HepG2 (cell line): ENCODE measurements around the gene GAS5. TPM values are rescaled to one million over a fixed set of nuclear protein-coding genes. Genes with fewer than 3 reads are reported as not detected.

ENCODE experiments used
- ATAC-seq: fragments of 200-7000 bp; cut with Tn5 transposase; 3 replicates; pipeline ENCODE4 v1.9.1; 2020; ENCODE audit warnings: mild to moderate bottlenecking, moderate library complexity
- BruUV-seq: library from RNA; stranded (reverse); fragments of 400-500 nt; replicated peaks from 2 replicates; lab custom pipeline; 2021; lab: Mats Ljungman, UMichigan
- CTCF ChIA-PET: fragments of 300-600 bp; formaldehyde crosslinking; extraction: SDS; loops from one replicate; lab custom pipeline; 2021; ENCODE audit warnings: low total read pairs, inconsistent platforms, low intra/inter-chr PET ratio; lab: Yijun Ruan, JAX
- POLR2A ChIA-PET: fragments of 350-600 bp; sonication (Branson Sonifier 250); formaldehyde crosslinking; loops from one replicate; lab custom pipeline; 2020; ENCODE audit warnings: antibody characterized with exemption, inconsistent platforms; lab: Yijun Ruan, JAX
- DNase-seq: peaks from one replicate; pipeline ENCODE4 v3.0.0-alpha.2; 2015; ENCODE audit warnings: low spot score
- FAIRE-seq: peaks from 3 replicates; lab custom pipeline; 2011; peaks lifted over from hg19 to GRCh38; lab: Jason Lieb, UNC
- H2AFZ ChIP-seq: one replicate; pipeline ENCODE4 v1.6.1; 2011; ENCODE audit warnings: low read length, inconsistent platforms
- H3K27ac ChIP-seq: fragments of 300-600 bp; 3 replicates; pipeline ENCODE4 v1.8.0; 2011; ENCODE audit warnings: mixed run types, mild to moderate bottlenecking, mixed read lengths, low read length, inconsistent platforms; ENCODE audit not compliant: insufficient read depth; ENCODE audit errors: extremely low read length
- H3K27me3 ChIP-seq, 2 experiments: fragments of 200-600 bp in 1 of 2; 2 replicates in 1 of 2; 3 replicates in 1 of 2; pipeline versions ENCODE4 v1.6.0 to v1.8.0; 2011; ENCODE audit warnings: low read length in 2 of 2, mild to moderate bottlenecking in 2 of 2, moderate library complexity in 2 of 2, inconsistent platforms in 1 of 2; ENCODE audit not compliant: insufficient read depth in 2 of 2, control insufficient read depth in 1 of 2
- H3K36me3 ChIP-seq, 2 experiments: fragments of 200-600 bp in 1 of 2; replicated peaks in 1 of 2; 2 replicates in 1 of 2; 3 replicates in 1 of 2; pipeline versions ENCODE4 v1.5.1 to v1.8.0; 2011; ENCODE audit warnings: low read length in 2 of 2, inconsistent platforms in 1 of 2; ENCODE audit not compliant: insufficient read depth in 2 of 2, control insufficient read depth in 1 of 2
- H3K4me1 ChIP-seq: 2 replicates; pipeline ENCODE4 v1.5.1; 2012; ENCODE audit warnings: low read length, inconsistent platforms; ENCODE audit not compliant: insufficient read depth
- H3K4me2 ChIP-seq: 2 replicates; pipeline ENCODE4 v1.6.0; 2011; ENCODE audit warnings: low read depth, low read length, inconsistent platforms
- H3K4me3 ChIP-seq, 3 experiments: fragments of 200-600 bp in 1 of 3; sonication (generic), shearing (Covaris generic) in 1 of 3; replicated peaks in 1 of 3; 2 replicates each; pipeline ENCODE4 v1.5.1; 2011 to 2016; ENCODE audit warnings: low read length in 3 of 3, inconsistent platforms in 2 of 3, low read depth in 2 of 3, mild to moderate bottlenecking in 2 of 3, control low read depth in 1 of 3, mixed read lengths in 1 of 3; ENCODE audit not compliant: insufficient read depth in 1 of 3
- H3K79me2 ChIP-seq: one replicate; pipeline ENCODE4 v1.6.1; 2011; ENCODE audit warnings: low read length, inconsistent platforms; ENCODE audit not compliant: insufficient read depth
- H3K9ac ChIP-seq: 2 replicates; pipeline ENCODE4 v1.6.0; 2011; ENCODE audit warnings: mild to moderate bottlenecking, low read depth, low read length, inconsistent platforms; ENCODE audit not compliant: insufficient read depth
- H3K9me3 ChIP-seq: 2 replicates; pipeline ENCODE4 v1.5.1; 2012; ENCODE audit warnings: mild to moderate bottlenecking, low read length
- H4K20me1 ChIP-seq: 2 replicates; pipeline ENCODE4 v1.6.0; 2011; ENCODE audit warnings: inconsistent platforms, mild to moderate bottlenecking, low read length, moderate library complexity; ENCODE audit not compliant: insufficient read depth
- FOXO4 ChIP-seq: sonication (generic); formaldehyde crosslinking; conservative IDR thresholded peaks from 2 replicates; pipeline ENCODE4 v1.8.1; 2023; ENCODE audit warnings: missing genetic modification reagents
- GFI1 ChIP-seq: sonication (generic); formaldehyde crosslinking; IDR thresholded peaks from 2 replicates; pipeline ENCODE4 v1.5.0; 2020; ENCODE audit warnings: missing genetic modification reagents, mild to moderate bottlenecking, borderline replicate concordance
- KAT2B ChIP-seq: fragments of 150-350 bp; IDR thresholded peaks from 2 replicates; pipeline ENCODE4 v1.6.1; 2014; ENCODE audit warnings: low read depth, low read length, borderline replicate concordance
- RFX3 ChIP-seq: IDR thresholded peaks from 2 replicates; pipeline ENCODE4 v1.6.1; 2016; ENCODE audit warnings: missing biosample characterization, missing genetic modification reagents
- THAP7 ChIP-seq: sonication (generic); formaldehyde crosslinking; IDR thresholded peaks from 2 replicates; pipeline ENCODE4 v1.8.1; 2023; ENCODE audit warnings: mild to moderate bottlenecking, missing genetic modification reagents
- TOE1 ChIP-seq: sonication (generic); formaldehyde crosslinking; IDR thresholded peaks from 2 replicates; pipeline ENCODE4 v1.4.0; 2020; ENCODE audit warnings: mild to moderate bottlenecking, missing genetic modification reagents
- ZBTB49 ChIP-seq: sonication (generic); formaldehyde crosslinking; IDR thresholded peaks from 2 replicates; pipeline ENCODE4 v1.4.0; 2020; ENCODE audit warnings: missing genetic modification reagents, borderline replicate concordance
- ZNF260 ChIP-seq: sonication (generic); formaldehyde crosslinking; IDR thresholded peaks from 2 replicates; pipeline ENCODE4 v1.4.0; 2020; ENCODE audit warnings: missing genetic modification reagents, low read depth, mild to moderate bottlenecking, borderline replicate concordance
- ZNF317 ChIP-seq: sonication (generic); formaldehyde crosslinking; IDR thresholded peaks from 2 replicates; pipeline ENCODE4 v1.5.0; 2020; ENCODE audit warnings: mild to moderate bottlenecking, missing genetic modification reagents
- ZNF703 ChIP-seq: sonication (generic); formaldehyde crosslinking; IDR thresholded peaks from 2 replicates; pipeline ENCODE4 v1.5.1; 2020; ENCODE audit warnings: missing genetic modification reagents, mild to moderate bottlenecking, moderate library complexity, borderline replicate concordance
- WGBS: methylation state at CpG from one replicate; pipeline ENCODE4 v1.1.6; 2017; ENCODE audit warnings: low lambda C conversion rate; 5-methylcytosine and 5-hydroxymethylcytosine counted together
- in situ Hi-C: cut with HindIII; loops from 2 replicates; pipeline ENCODE4 v1.10.0; 2017; ENCODE audit warnings: low pct_unique_long_range_greater_than_20kb; ENCODE audit not compliant: extremely low pct_ligation_motif_present
- intact Hi-C: fragments of 100-400 bp; cut with micrococcal nuclease; formaldehyde crosslinking; loops from one replicate; pipeline ENCODE4 v1.10.0; 2022; ENCODE audit not compliant: unreplicated experiment
- polyA plus RNA-seq, 8 experiments: library from polyadenylated mRNA; depleted of rRNA in 3 of 8; stranded (reverse) in 7 of 8; unstranded in 1 of 8; fragments of >200 nt; fragmentation: Illumina TruSeq in 4 of 8; extraction: Trizol in 4 of 8; gene quantifications; 2 replicates each; pipeline versions ENCODE4 v1.2.1 to v1.2.3, GENCODE V29; 2011 to 2016; ENCODE audit warnings: low read depth in 4 of 8, missing spikeins in 1 of 8, mixed read lengths in 1 of 8; ENCODE audit not compliant: insufficient read depth in 1 of 8
- total RNA-seq, 5 experiments: library from RNA; depleted of rRNA; stranded (reverse); fragments of >200 nt; fragmentation: Illumina TruSeq; extraction: Trizol; gene quantifications; 2 replicates each; pipeline ENCODE4 v1.2.3, GENCODE V29; 2016; ENCODE audit warnings: low read depth in 1 of 5

Gene GAS5
- total and polyA plus RNA-seq, 2 of the 13 experiments (the other 11 are each of a cell fraction or from before 2014, with no cell fraction given), result 352 to 738 TPM

GRCh38 chr1:173900427-173900826 lies 32.6 kb upstream of the GAS5 start:
- H3K4me2 ChIP-seq, result no peak overlapping the region
- BruUV-seq, result no TSS peak
- no peak for ATAC-seq
- H3K4me3 ChIP-seq, result no peak overlapping the region
- H4K20me1 ChIP-seq, result no peaks in the 10 kb centered on the region
- H3K27me3 ChIP-seq, result no peaks in the 10 kb centered on the region
- no peak for TF ChIP-seq GFI1 (CRISPR knock-in tag)
- TF ChIP-seq ZBTB49 (CRISPR knock-in tag), result no peak
- TF ChIP-seq RFX3 (CRISPR knock-in tag), result no peak
- TF ChIP-seq THAP7, result no peak
- no peak for TF ChIP-seq ZNF703 (CRISPR knock-in tag)
- TF ChIP-seq KAT2B, result no peak
- TF ChIP-seq ZNF260 (CRISPR knock-in tag), result no peak
- TF ChIP-seq ZNF317, result no peak
- TF ChIP-seq FOXO4, result no peak
- no peak for TF ChIP-seq TOE1 (CRISPR knock-in tag)
- 95% methylated on average over 2 of the region's 2 CpGs for WGBS
- no peak for FAIRE-seq
- H2AFZ ChIP-seq, result no peak overlapping the region
- H3K9me3 ChIP-seq, result no peaks in the 10 kb centered on the region
- in situ Hi-C loops, result no loop called here
- peaks cover 0 to 3% of the 10 kb centered on the region in 2 experiments; a peak in 2 of 5 replicates for H3K36me3 ChIP-seq
- DNase-seq, result no peak
- CTCF ChIA-PET, result no interaction called here
- intact Hi-C loops, result no loop called here
- no peaks in the 10 kb centered on the region for H3K4me1 ChIP-seq
- no peaks in the 10 kb centered on the region for H3K79me2 ChIP-seq
- POLR2A ChIA-PET, result no interaction called here
- H3K27ac ChIP-seq, result no peak overlapping the region
- no peak overlapping the region for H3K9ac ChIP-seq
